ENCODE results near the gene SYNE1. TPM values are rescaled to one million over a fixed set of nuclear protein-coding genes. Genes with fewer than 3 reads are reported as not detected.
"Not testable (repeated sequence)": the region's sequence is repeated elsewhere in the genome, so short reads cannot be mapped to it uniquely, and the experiment has no call there.

Gene SYNE1
- total RNA-seq, 1 donor, result 143 TPM

DNA sequence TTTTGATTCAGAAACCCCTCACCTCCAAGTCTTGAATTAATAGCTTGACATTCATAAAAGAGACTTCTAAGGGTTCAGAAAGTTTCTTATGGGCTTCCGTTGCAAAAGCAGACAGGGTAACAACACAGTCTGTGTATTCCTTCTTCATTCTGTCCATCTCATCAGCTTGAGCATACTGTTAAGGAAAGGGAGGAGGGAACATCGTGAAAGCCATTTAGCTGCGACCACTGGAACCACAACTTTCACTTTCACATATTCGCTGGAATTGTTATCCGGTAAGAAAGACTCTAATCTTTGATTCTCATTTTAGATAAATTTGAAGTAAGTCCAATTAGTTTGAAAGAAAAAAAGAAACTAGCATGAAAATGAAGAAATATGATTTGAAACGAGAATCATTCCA, 174.4 kb downstream of the SYNE1 start:
- no peaks in the 10 kb centered on the region for H3K9me3 ChIP-seq (ENCODE audit: low read depth, low read length)
- H3K4me3 ChIP-seq (ENCODE audit: low read length), result no peak overlapping the region
- no peaks in the 10 kb centered on the region for H3K27me3 ChIP-seq (ENCODE audit: insufficient read depth, low read length)
- no peaks in the 10 kb centered on the region for H3K4me1 ChIP-seq (ENCODE audit: insufficient read depth, low read length)

- Histone ChIP-seq H3K4me1 (ENCODE audit: insufficient read depth, low read length) (no peaks in the 10 kb centered on the region), H3K4me3 (ENCODE audit: low read length) (no peak overlapping the region), H3K27me3 (ENCODE audit: insufficient read depth, low read length) (no peaks in the 10 kb centered on the region), H3K9me3 (ENCODE audit: low read depth, low read length) (no peaks in the 10 kb centered on the region)
These were observed 175.6 kb downstream of the SYNE1 start for GRCh38 chr6:152461556-152461955.

DNA sequence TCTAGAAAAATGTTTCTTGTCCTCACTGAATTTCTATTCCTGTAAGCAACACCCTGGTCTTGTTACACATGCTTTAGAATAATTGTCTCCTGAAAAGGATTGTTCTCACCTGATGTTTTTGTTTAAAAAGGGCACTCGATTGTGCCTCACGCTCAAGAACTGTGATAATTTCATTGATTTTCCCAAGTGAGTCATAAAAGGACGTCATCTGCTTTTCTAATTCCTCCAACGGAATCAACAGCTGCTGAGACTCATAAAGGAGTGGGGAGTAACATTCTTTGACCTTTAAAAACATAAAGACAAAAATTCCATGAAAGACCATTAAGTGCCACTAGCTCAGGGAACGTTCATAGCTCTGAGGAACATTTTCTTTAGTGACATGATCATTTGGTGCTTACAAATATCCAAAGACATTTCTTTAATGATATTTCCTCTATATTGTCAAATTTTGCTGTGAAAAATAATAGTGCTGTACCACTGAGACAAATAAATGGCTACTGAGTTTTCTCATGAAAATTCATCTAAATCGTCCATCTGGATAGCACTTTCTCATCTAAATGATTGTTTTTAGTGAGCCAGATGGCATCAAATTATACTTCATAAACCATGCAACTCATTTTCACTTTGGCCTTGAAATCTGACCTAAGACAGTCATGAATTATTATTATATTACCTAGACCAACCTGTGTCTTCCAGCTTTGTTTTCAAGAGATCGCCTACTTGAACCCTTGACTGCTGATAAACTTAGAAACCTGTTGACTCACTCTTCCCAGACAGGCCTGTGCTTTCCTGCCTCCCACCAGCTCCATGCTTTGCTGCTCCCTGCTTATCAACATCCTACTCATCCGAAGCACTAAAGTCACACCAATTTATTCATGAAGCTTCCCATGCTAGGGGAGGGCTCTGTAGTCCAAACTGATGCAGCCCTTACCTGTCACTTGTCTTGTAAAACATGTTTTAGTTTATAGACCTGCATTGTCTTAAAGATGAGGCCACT, 178.2 kb downstream of the SYNE1 start:
- H3K27me3 ChIP-seq (ENCODE audit: insufficient read depth, low read length), result no peaks in the 10 kb centered on the region
- H3K4me1 ChIP-seq (ENCODE audit: insufficient read depth, low read length), result no peaks in the 10 kb centered on the region
- H3K4me3 ChIP-seq (ENCODE audit: low read length), result no peak overlapping the region
- no peaks in the 10 kb centered on the region for H3K9me3 ChIP-seq (ENCODE audit: low read depth, low read length)

GRCh38 chr6:152457949-152458624, 179.1 kb downstream of the SYNE1 start:
- no peaks in the 10 kb centered on the region for H3K4me1 ChIP-seq (ENCODE audit: insufficient read depth, low read length)
- H3K4me3 ChIP-seq (ENCODE audit: low read length), result no peak overlapping the region
- no peaks in the 10 kb centered on the region for H3K9me3 ChIP-seq (ENCODE audit: low read depth, low read length)
- no peaks in the 10 kb centered on the region for H3K27me3 ChIP-seq (ENCODE audit: insufficient read depth, low read length)

GRCh38 chr6:152454003-152454402, 183.2 kb downstream of the SYNE1 start:
- Histone ChIP-seq H3K4me3 (ENCODE audit: low read length) (no peak overlapping the region), H3K4me1 (ENCODE audit: insufficient read depth, low read length) (no peaks in the 10 kb centered on the region), H3K27me3 (ENCODE audit: insufficient read depth, low read length) (no peaks in the 10 kb centered on the region), H3K9me3 (ENCODE audit: low read depth, low read length) (no peaks in the 10 kb centered on the region)

GRCh38 chr6:152453421-152453820, 183.7 kb downstream of the SYNE1 start:
- no peaks in the 10 kb centered on the region for H3K9me3 ChIP-seq (ENCODE audit: low read depth, low read length)

GRCh38 chr6:152452639-152453038, 184.5 kb downstream of the SYNE1 start:
- Histone ChIP-seq H3K4me3 (ENCODE audit: low read length) (no peak overlapping the region), H3K4me1 (ENCODE audit: insufficient read depth, low read length) (no peaks in the 10 kb centered on the region), H3K27me3 (ENCODE audit: insufficient read depth, low read length) (no peaks in the 10 kb centered on the region), H3K9me3 (ENCODE audit: low read depth, low read length) (no peaks in the 10 kb centered on the region)

More at GRCh38 chr6:152453421-152453820, 183.7 kb downstream of the SYNE1 start:
- H3K4me1 ChIP-seq (ENCODE audit: insufficient read depth, low read length), result no peaks in the 10 kb centered on the region
- H3K27me3 ChIP-seq (ENCODE audit: insufficient read depth, low read length), result no peaks in the 10 kb centered on the region
- H3K4me3 ChIP-seq (ENCODE audit: low read length), result no peak overlapping the region

GRCh38 chr6:152450519-152450918, 186.6 kb downstream of the SYNE1 start:
- no peaks in the 10 kb centered on the region for H3K27me3 ChIP-seq (ENCODE audit: insufficient read depth, low read length)

GRCh38 chr6:152441902-152442301, 195.3 kb downstream of the SYNE1 start:
- H3K4me3 ChIP-seq (ENCODE audit: low read length), result no peak overlapping the region
- no peaks in the 10 kb centered on the region for H3K9me3 ChIP-seq (ENCODE audit: low read depth, low read length)

More at GRCh38 chr6:152450519-152450918, 186.6 kb downstream of the SYNE1 start:
- Histone ChIP-seq H3K9me3 (ENCODE audit: low read depth, low read length) (no peaks in the 10 kb centered on the region), H3K4me3 (ENCODE audit: low read length) (no peak overlapping the region), H3K4me1 (ENCODE audit: insufficient read depth, low read length) (no peaks in the 10 kb centered on the region)

GRCh38 chr6:152435816-152436215, 201.3 kb downstream of the SYNE1 start:
- Histone ChIP-seq H3K27me3 (ENCODE audit: insufficient read depth, low read length) (no peaks in the 10 kb centered on the region), H3K4me1 (ENCODE audit: insufficient read depth, low read length) (no peaks in the 10 kb centered on the region), H3K9me3 (ENCODE audit: low read depth, low read length) (no peaks in the 10 kb centered on the region), H3K4me3 (ENCODE audit: low read length) (no peak overlapping the region)

More at GRCh38 chr6:152441902-152442301, 195.3 kb downstream of the SYNE1 start:
- no peaks in the 10 kb centered on the region for H3K4me1 ChIP-seq (ENCODE audit: insufficient read depth, low read length)
- H3K27me3 ChIP-seq (ENCODE audit: insufficient read depth, low read length), result no peaks in the 10 kb centered on the region

DNA sequence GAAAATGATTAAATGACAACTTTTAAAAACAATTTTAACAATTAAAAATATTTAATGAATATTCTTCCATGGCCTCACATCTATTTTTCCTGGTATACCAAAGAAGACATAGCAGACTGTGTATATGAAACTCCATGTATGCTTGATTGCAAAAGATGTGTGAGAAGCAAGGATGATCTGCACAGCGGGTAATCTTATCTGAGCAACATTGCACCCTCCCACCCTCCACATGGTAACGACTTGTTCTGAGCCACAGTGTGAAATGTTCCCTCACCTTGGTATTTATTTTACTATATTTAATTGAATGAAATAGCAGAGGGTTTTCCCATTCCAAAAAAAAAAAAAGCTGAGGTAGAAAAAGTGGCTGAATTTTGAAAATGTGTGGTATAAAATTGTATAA, 204.4 kb downstream of the SYNE1 start:
- no peaks in the 10 kb centered on the region for H3K9me3 ChIP-seq (ENCODE audit: low read depth, low read length)
- no peak overlapping the region for H3K4me3 ChIP-seq (ENCODE audit: low read length)
- no peaks in the 10 kb centered on the region for H3K4me1 ChIP-seq (ENCODE audit: insufficient read depth, low read length)
- H3K27me3 ChIP-seq (ENCODE audit: insufficient read depth, low read length), result no peaks in the 10 kb centered on the region

- no peaks in the 10 kb centered on the region for H3K27me3 ChIP-seq (ENCODE audit: insufficient read depth, low read length)
- no peaks in the 10 kb centered on the region for H3K4me1 ChIP-seq (ENCODE audit: insufficient read depth, low read length)
- no peaks in the 10 kb centered on the region for H3K9me3 ChIP-seq (ENCODE audit: low read depth, low read length)
- H3K4me3 ChIP-seq (ENCODE audit: low read length), result no peak overlapping the region
These were observed 209.0 kb downstream of the SYNE1 start for GRCh38 chr6:152428126-152428525.

GRCh38 chr6:152426276-152426675, 210.9 kb downstream of the SYNE1 start:
- Histone ChIP-seq H3K27me3 (ENCODE audit: insufficient read depth, low read length) (no peaks in the 10 kb centered on the region), H3K4me3 (ENCODE audit: low read length) (no peak overlapping the region), H3K4me1 (ENCODE audit: insufficient read depth, low read length) (no peaks in the 10 kb centered on the region), H3K9me3 (ENCODE audit: low read depth, low read length) (no peaks in the 10 kb centered on the region)

- Histone ChIP-seq H3K4me1 (ENCODE audit: insufficient read depth, low read length) (no peaks in the 10 kb centered on the region), H3K9me3 (ENCODE audit: low read depth, low read length) (no peaks in the 10 kb centered on the region), H3K27me3 (ENCODE audit: insufficient read depth, low read length) (no peaks in the 10 kb centered on the region), H3K4me3 (ENCODE audit: low read length) (no peak overlapping the region)
These were observed 213.7 kb downstream of the SYNE1 start for GRCh38 chr6:152423216-152424103.

DNA sequence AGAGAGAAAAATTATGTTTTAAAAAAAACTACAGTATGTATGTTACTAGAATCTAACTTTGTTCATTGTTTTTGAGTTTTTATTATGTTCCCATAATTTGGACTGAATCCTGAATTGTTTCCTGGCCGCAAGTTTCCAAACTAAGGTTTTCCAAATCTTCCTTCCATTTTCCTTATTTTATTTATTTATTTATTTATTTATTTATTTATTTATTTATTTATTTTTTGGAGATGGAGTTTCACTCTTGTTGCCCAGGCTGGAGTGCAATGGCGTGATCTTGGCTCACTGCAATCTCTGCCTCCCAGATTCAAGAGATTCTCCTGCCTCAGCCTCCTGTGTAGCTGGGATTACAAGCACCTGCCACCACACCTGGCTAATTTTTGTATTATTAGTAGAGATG, 215.7 kb downstream of the SYNE1 start:
- H3K27me3 ChIP-seq (ENCODE audit: insufficient read depth, low read length); H3K9me3 ChIP-seq (ENCODE audit: low read depth, low read length); H3K4me3 ChIP-seq (ENCODE audit: low read length); H3K4me1 ChIP-seq (ENCODE audit: insufficient read depth, low read length): not testable (repeated sequence)

Data from mononuclear cell (primary cell).